HG03139 (cell line): ENCODE measurements around the gene ODAM.
"Not testable (repeated sequence)": the region's sequence is repeated elsewhere in the genome, so short reads cannot be mapped to it uniquely, and the experiment has no call there.

Source experiments
- ATAC-seq: cut with Tn5 transposase; IDR thresholded peaks from one replicate; pipeline ENCODE4 v1.9.1; 2021; ENCODE audit not compliant: unreplicated experiment

ODAM gene

DNA sequence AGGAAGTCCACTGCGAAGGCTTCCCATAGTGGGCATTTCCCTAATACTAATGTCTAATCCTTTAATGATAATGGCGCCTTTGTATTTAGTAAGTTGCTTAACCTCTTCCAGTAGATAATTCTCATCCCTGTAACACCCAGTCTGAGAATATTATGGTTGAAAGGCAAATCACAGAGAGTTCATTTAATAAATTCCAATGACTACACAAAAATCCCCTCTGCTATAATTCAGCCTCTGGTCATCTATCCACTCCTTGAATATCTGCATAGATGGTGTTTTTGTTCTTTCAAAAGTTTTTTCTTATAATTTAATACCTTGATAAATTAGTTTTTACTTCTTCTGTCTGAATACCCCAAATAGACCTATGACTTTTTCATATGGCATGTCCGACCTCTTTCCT is 25.9 kb downstream of the ODAM start:
- ATAC-seq, result not testable (repeated sequence)

GRCh38 chr4:70221818-70222217 is 26.3 kb downstream of the ODAM start:
- ATAC-seq, result not testable (repeated sequence)

DNA sequence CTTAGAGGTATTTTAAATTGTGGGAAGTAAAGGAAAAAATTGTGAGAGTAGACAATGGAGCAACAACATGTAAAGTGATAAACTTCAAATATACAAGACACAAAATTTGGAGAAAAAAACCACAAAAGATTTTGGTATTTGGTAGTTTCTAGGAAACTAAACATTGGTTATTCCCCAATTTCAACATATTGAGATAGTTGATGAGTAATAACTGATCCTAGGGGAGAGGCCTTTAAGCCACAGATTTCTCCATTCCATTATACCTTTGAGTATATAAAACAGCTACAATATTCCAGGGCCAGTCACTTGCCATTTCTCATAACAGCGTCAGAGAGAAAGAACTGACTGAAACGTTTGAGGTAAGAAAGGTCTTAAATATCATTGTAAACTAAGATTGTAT is 30.3 kb downstream of the ODAM start, which contains the start of gene FDCSP:
TSS of gene FDCSP (plus strand) at position 301 of the 400 bp plus-strand sequence. CDS start 5,071 bp downstream, outside the sequence.
- no peak for ATAC-seq

DNA sequence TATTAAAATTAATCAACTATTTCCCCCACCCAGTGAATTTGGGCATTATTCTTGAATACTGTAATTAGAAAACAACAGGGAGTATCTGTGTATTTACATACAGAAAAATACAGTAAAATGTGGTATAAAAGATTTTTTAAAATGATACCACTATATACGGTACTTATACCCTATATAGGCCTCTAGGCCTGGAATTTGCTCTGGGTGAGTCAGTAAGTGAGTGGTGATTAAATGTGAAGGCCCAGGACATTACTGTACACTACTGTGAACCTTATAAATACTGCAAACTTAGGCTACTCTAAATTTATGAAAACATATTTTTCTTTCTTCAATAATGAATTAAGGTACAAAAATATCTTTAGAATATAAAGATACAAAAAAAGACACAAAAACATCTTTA is 40.6 kb downstream of the ODAM start:
- ATAC-seq, result no peak

GRCh38 chr4:70239131-70239883 is 43.8 kb downstream of the ODAM start:
- ATAC-seq, result no peak

GRCh38 chr4:70239884-70240591 is 44.5 kb downstream of the ODAM start:
- ATAC-seq, result no peak

GRCh38 chr4:70242297-70242696 is 46.8 kb downstream of the ODAM start, which contains the start of gene CSN3:
Gene CSN3, plus strand, starts transcription at chr4:70242597. Its CDS starts 2,223 bp downstream, at chr4:70244820.
- ATAC-seq, result not testable (repeated sequence)

GRCh38 chr4:70243091-70243490 is 47.6 kb downstream of the ODAM start:
- no peak for ATAC-seq

DNA sequence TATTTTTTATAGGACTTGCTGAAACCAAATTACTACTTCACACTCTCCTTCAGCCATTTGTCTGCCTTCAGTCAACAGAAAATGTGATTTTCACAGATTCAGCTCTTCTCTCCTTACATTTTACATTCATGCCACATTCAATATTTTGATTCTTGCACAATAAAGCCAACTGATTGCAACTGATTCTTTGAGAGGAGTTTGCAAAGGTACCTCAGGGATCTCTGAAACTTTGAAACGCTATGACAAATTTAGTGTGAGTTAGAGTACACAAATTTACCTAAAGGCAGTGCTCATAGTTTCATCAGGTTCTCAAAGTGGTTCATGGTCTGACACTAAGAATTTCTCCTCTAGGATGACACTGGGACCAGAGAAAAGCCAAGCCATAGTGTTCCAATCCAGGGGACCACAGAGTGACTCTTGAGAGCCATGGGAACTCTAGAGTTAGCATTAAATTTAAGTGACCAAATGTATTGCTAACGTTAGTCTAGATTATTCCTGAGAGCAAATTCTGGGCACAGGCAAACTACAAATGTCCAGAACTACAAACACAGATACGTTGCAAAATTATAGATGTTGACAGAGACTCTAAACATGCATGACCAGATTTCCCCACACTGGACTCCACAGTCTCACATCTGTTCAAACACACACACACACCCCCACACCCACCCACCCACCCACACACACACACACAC is 55.9 kb downstream of the ODAM start:
- ATAC-seq, result no peak

DNA sequence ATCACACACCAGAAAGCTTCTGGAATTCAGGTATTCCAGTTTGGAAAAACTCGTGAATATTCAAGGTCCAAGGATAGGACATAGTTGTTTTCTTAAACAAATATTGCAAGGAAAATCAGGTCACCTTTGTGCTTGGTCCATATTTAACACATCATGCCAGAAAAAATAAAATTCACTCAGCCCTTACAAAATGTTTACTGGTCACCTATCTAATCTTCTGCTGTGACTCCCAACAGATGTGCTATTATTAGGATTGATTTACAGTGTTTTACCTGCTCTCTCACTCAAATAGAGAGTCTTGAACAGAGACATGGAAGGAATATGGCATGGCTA is 56.4 kb downstream of the ODAM start:
- ATAC-seq, result no peak
